Stimulated activated naive B cell treated with anti-CD40 and anti-IgM and Interleukin-4, amounts not matched to agents 10 μg/mL and 1 μg/mL and 100 μg/mL, for 72 hours (primary cell): Measurements from ENCODE around the gene HNRNPF.
"Not testable (repeated sequence)": the region's sequence is repeated elsewhere in the genome, so short reads cannot be mapped to it uniquely, and the experiment has no call there.

ENCODE experiments used
- ATAC-seq, 2 donors: fragments of 150-1000 bp; cut with Tn5 transposase; replicated peaks; 2 replicates each; pipeline ENCODE4 v1.10.0; 2021; ENCODE audit warnings: moderate library complexity in 1 of 2
- DNase-seq: peaks from one replicate; pipeline ENCODE4 v3.0.0; 2021
- H3K27ac Mint-ChIP-seq: one replicate; pipeline ENCODE4 v1.8.0; 2022; ENCODE audit warnings: mild to moderate bottlenecking, mixed read lengths
- H3K27me3 Mint-ChIP-seq, 2 donors: one replicate each; pipeline ENCODE4 v1.8.0; 2022; ENCODE audit warnings: mixed read lengths in 2 of 2
- H3K36me3 Mint-ChIP-seq, 2 donors: one replicate each; pipeline ENCODE4 v1.8.0; 2022; ENCODE audit warnings: mixed read lengths in 2 of 2, mild to moderate bottlenecking in 1 of 2
- H3K4me1 Mint-ChIP-seq, 2 donors: one replicate each; pipeline ENCODE4 v1.8.0; 2022; ENCODE audit warnings: mixed read lengths in 2 of 2, mild to moderate bottlenecking in 1 of 2
- H3K4me3 Mint-ChIP-seq, 2 donors: one replicate each; pipeline ENCODE4 v1.8.0; 2022; ENCODE audit warnings: mild to moderate bottlenecking in 2 of 2, mixed read lengths in 2 of 2, moderate library complexity in 1 of 2
- H3K9me3 Mint-ChIP-seq, 2 donors: one replicate each; pipeline ENCODE4 v1.8.0; 2022; ENCODE audit warnings: mixed read lengths in 2 of 2, mild to moderate bottlenecking in 1 of 2

HNRNPF gene

DNA sequence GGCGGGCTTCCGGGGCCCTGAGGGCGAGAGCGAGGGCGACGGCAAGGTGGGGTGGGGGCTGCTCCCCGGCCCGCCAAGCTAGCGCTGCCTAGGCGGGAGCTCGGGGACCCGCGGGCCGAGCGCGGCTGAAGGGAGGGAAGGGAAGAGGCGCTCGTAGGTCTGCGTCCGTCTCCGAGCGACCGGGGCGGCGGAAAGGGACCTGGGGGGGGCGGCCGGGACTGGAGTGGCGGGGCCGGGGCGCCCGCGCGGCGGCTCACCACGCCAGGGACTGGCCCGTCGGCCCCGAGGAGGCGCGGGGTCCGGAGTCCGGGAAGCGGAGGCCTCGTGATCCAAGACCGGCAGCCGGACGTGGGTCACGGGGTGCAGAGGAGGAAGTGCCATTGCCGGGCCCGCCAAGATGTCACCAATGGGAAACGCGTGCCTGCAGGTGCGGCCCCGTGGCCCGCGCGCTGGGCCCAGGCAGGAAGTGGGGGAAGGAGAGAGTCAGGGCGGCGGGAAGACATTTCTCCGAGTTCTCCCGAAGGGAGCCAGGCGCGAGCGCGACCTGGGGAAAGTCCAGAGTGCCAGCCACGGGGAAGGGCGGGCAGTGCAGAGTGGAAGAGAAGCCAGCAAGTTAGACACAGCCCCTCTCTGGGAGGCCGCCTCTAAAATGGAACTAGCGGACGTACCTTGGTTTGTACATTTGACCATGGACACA lies 11.9 kb downstream of the HNRNPF start:
- H3K27me3 Mint-ChIP-seq, result no peaks in the 10 kb centered on the region
- H3K4me3 Mint-ChIP-seq, result peak overlapping the region; percentile 89 to 91
- peaks cover 47 to 85% of the 10 kb centered on the region in 2 donors for H3K4me1 Mint-ChIP-seq
- H3K9me3 Mint-ChIP-seq, result no peaks in the 10 kb centered on the region
- DNase-seq (peak; percentile 85), ATAC-seq (peak; percentile 87 to 90)
- H3K36me3 Mint-ChIP-seq, result peaks cover 49 to 64% of the 10 kb centered on the region in 2 donors
- peak overlapping the region; percentile 97 for H3K27ac Mint-ChIP-seq

DNA sequence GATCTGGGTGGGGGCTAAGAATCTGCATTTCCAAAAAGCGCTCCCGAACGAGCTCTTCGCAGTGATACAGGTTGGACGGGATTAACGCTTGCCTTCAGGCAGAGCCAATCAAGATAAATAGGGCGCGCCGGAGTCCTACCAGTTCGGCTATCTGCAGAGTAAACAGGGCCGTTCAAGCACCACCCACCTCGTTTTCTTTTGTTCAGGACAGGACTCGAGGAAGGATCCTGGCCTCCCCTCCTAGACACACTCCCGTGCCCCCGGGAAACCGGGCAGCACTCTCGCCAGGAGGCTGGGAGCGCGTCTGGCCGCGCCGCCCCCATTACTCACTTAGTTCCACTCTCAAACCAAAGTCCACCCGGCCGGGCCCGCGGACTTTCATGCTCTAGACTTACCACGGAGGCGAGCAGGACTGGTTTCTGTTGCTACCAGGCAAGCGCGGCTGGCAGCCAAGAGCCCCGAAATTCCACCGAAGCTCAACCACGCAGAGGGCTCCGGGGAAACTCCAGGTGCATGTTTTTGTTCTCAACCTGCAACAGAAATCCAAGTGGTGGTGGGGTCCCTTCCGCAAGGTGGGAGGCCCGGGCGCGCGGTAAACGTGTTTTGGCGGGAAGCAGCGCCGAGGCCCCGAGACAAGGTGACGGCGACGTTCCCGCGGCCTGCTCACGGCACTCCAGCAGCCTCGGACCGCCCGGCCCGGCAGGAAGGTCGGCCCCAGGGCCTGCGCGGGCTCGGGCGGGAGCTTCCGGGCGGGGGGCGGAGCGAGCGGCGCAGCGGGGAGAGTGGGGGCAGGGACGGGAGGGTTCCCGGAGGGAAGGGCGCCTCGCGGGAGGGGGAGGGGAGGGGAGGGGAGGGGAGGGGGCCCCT lies 12.7 kb downstream of the HNRNPF start:
- Mint-ChIP-seq H3K36me3 (peaks cover 48 to 65% of the 10 kb centered on the region in 2 donors), H3K4me1 (peaks cover 46 to 84% of the 10 kb centered on the region in 2 donors), H3K9me3 (no peaks in the 10 kb centered on the region), H3K27me3 (no peaks in the 10 kb centered on the region), H3K27ac (peak overlapping the region; percentile 98), H3K4me3 (peak overlapping the region; percentile 89 to 91)
- ATAC-seq (peak; percentile 72 to 74), DNase-seq (peak; percentile 61)

DNA sequence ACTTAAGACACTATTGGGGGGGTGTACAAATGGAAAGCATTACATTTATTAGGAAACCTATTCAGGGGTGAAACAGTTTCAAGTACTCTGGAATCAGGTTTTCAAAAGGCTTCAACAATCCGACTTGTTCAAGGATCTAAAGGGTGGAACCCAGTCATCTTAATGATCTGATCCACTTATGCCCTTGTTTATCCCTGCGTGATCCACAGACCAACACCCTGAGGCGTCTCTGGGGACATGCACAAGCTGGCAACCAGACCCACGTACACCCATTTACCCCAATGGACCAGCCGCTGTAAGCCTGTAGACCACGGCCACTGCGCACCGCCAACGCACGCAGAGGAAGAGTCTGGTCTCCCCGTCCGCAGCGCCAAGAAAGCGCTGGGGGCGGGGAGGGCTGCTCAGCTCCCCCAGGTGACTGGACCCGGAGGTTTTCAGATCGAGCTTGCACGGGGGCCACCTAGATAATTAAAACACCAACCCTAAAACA lies 13.4 kb downstream of the HNRNPF start:
- Mint-ChIP-seq H3K4me3 (peak overlapping the region; percentile 89 to 91), H3K27me3 (no peaks in the 10 kb centered on the region), H3K4me1 (peaks cover 47 to 84% of the 10 kb centered on the region in 2 donors), H3K9me3 (no peaks in the 10 kb centered on the region), H3K36me3 (peaks cover 51 to 68% of the 10 kb centered on the region in 2 donors), H3K27ac (peak overlapping the region; percentile 98)
- ATAC-seq (no peak), DNase-seq (no peak)

DNA sequence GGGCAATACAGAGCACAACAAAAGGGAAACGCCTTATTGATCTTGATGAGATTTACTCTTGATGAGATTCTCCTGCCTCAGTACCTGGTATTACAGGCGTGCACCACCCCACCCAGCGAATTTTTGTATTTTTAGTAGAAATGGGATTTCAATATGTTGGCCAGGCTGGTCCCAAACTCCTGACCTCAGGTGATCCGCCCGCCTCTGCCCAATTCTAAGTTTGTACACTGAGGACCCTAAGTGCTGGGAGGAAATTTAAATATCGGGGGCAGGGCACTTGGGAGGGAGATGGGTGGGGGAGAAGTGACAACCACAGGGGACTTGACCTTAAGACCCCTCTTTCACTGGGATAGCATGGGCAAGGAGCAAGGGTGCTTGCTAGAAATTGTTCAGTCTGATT lies 14.1 kb downstream of the HNRNPF start:
- no peaks in the 10 kb centered on the region for H3K9me3 Mint-ChIP-seq
- H3K4me3 Mint-ChIP-seq, result peak overlapping the region; percentile 64 to 89
- ATAC-seq (no peak), DNase-seq (no peak)
- H3K27ac Mint-ChIP-seq, result peak overlapping the region; percentile 98
- H3K27me3 Mint-ChIP-seq, result no peaks in the 10 kb centered on the region
- peaks cover 50 to 84% of the 10 kb centered on the region in 2 donors for H3K4me1 Mint-ChIP-seq
- H3K36me3 Mint-ChIP-seq, result peaks cover 54 to 73% of the 10 kb centered on the region in 2 donors

DNA sequence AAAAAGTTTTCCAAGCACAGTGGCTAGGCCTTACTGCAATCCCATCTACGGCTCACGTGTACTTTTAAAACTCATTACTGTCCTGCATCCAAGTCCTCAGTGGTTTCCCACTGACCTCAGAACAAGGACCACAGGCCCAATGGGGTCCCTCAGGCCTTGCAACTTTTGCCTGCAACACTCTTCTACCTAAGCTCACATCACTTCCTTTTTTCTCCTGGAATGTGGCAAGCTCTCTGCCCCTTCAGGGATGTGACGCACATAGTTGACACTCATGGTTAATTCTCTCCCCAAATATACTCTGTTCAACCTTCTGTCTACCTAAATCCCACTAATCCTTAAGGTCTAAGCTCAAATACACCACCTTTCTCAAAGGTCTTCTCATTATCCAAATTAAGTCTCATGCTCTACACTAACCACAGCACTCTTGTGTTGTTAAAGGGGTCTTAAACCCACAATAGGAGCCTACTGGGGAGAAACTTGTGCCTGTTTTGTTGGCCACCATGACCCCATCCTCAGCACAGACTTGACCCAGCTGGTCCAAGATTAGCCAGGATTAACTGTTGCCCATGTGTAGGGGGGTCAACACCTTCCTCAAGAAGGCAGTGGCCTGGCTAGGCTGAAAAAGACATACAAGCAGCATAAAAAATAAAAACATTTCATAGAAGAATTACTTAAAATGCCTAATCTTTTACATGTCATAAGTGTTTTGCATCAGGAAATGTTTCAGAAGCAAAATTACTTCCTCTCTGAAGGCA lies 15.2 kb downstream of the HNRNPF start:
- ATAC-seq (no peak), DNase-seq (no peak)
- no peaks in the 10 kb centered on the region for H3K9me3 Mint-ChIP-seq
- H3K4me1 Mint-ChIP-seq, result peaks cover 48 to 86% of the 10 kb centered on the region in 2 donors
- no peaks in the 10 kb centered on the region for H3K27me3 Mint-ChIP-seq
- H3K4me3 Mint-ChIP-seq, result peak overlapping the region in 1 of 2 donors; percentile 0
- peak overlapping the region; percentile 21 for H3K27ac Mint-ChIP-seq
- peaks cover 48 to 73% of the 10 kb centered on the region in 2 donors for H3K36me3 Mint-ChIP-seq

DNA sequence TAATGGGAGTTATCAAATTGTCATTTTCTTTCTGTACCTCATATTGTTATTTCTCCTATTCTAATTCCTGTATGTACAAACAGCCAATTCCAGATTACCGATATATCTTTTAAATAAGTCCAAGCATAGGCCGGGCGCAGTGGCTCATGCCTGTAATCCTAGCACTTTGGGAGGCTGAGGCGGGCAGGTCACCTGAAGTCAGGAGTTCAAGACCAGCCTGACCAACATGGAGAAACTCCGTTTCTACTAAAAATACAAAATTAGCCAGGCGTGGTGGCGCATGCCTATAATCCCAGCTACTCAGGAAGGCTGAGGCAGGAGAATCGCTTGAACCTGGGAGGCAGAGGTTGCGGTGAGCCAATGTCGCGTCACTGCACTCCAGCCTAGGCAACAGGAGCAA lies 15.8 kb downstream of the HNRNPF start:
- Mint-ChIP-seq H3K27ac (peak overlapping the region; percentile 81), H3K4me1 (peaks cover 51 to 86% of the 10 kb centered on the region in 2 donors), H3K36me3 (peaks cover 53 to 79% of the 10 kb centered on the region in 2 donors)
- not testable (repeated sequence) for H3K4me3 Mint-ChIP-seq, ATAC-seq, H3K27me3 Mint-ChIP-seq, DNase-seq, H3K9me3 Mint-ChIP-seq

DNA sequence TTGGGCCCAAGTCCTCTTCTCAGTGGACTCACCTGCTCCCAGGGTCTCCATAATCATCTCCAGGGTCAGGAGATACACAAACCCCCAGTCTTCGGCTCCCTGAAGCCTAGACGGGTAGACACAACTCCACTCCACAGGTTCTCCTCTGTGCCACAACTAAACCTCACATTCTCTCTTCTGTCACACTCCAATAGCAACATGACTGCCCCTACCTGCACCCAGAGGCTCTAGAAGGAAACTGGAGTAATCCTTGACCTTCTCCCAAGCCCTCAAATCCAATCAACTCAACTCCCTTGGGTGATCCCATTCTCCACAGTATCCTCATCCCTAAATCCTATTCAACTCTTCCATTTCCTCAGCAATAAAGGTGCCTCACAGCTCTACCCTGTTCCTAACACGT lies 16.2 kb downstream of the HNRNPF start:
- Mint-ChIP-seq H3K4me3 (no peak overlapping the region), H3K9me3 (no peaks in the 10 kb centered on the region), H3K27me3 (no peaks in the 10 kb centered on the region), H3K36me3 (peaks cover 53 to 80% of the 10 kb centered on the region in 2 donors), H3K27ac (peak overlapping the region; percentile 81), H3K4me1 (peaks cover 47 to 86% of the 10 kb centered on the region in 2 donors)
- no peak for ATAC-seq
- no peak for DNase-seq

DNA sequence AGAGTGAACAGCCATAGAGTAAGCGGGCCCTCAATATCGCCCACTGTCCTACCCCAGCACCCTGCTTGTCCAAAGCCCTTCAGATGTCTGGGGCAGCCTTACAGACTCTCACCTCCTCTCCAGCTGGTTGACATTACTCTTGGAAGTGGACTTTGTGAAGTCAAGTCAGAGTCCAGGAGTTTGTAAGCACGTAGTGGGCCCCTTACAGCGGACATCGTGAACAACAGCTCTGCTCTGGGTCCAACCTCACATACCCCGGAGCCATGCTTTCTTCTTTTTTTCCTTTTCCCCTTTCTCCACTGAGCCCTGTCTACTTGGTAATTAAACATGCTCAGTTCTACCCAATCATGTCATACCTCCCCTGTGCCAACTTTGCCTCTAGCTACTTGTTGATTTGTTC lies 17.5 kb downstream of the HNRNPF start:
- Mint-ChIP-seq H3K4me1 (peaks cover 55 to 90% of the 10 kb centered on the region in 2 donors), H3K36me3 (peaks cover 62 to 84% of the 10 kb centered on the region in 2 donors), H3K9me3 (no peaks in the 10 kb centered on the region), H3K4me3 (no peak overlapping the region), H3K27ac (no peak overlapping the region), H3K27me3 (no peaks in the 10 kb centered on the region)
- no peak for DNase-seq
- no peak for ATAC-seq

DNA sequence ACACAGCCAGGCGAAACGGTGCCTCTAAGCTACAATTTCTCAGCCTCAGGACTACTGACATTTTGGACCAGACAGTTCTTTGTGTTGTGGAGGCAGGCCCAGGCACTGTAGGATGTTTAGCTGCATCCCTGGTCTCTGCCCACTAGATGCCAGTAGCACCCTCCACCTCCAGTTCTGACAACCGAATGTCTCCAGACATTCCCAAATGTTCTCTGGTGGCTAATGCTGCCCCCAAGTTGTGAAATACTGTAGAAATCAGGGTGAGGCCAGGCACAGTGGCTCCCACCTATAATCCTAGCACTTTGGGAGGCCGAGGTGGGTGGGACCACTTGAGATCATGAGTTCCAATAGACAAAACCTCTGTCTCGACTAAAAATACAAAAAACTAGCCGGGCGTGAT lies 18.2 kb downstream of the HNRNPF start:
- H3K27ac Mint-ChIP-seq, result no peak overlapping the region
- H3K36me3 Mint-ChIP-seq, result peaks cover 57 to 79% of the 10 kb centered on the region in 2 donors
- peak in 1 of 2 donors; percentile 42 for ATAC-seq
- peaks cover 51 to 86% of the 10 kb centered on the region in 2 donors for H3K4me1 Mint-ChIP-seq
- H3K4me3 Mint-ChIP-seq, result no peak overlapping the region
- DNase-seq, result no peak
- H3K27me3 Mint-ChIP-seq, result no peaks in the 10 kb centered on the region
- H3K9me3 Mint-ChIP-seq, result no peaks in the 10 kb centered on the region

DNA sequence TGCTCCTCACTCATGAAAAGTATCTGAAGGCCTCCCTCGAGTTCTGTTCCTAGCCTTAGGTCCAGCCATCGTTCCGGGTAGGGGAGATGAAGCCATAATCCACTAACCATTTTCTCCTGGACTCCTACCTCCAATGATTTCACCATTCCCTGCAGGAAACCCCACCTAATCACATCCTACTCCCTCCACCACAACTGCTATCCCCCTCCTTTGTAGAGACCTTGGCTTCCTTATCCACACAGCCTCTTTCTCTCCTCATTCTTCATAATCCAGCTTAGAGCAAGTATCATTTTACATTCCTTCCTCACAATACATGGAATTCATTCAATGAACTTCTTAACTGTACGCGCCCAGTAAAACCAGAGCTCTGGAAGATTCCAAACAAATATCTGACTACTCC lies 18.7 kb downstream of the HNRNPF start:
- H3K9me3 Mint-ChIP-seq, result no peaks in the 10 kb centered on the region
- H3K27me3 Mint-ChIP-seq, result no peaks in the 10 kb centered on the region
- no peak for ATAC-seq
- no peak overlapping the region for H3K4me3 Mint-ChIP-seq
- peaks cover 57 to 74% of the 10 kb centered on the region in 2 donors for H3K36me3 Mint-ChIP-seq
- H3K27ac Mint-ChIP-seq, result peak overlapping the region; percentile 37
- DNase-seq, result no peak
- peaks cover 49 to 84% of the 10 kb centered on the region in 2 donors for H3K4me1 Mint-ChIP-seq

DNA sequence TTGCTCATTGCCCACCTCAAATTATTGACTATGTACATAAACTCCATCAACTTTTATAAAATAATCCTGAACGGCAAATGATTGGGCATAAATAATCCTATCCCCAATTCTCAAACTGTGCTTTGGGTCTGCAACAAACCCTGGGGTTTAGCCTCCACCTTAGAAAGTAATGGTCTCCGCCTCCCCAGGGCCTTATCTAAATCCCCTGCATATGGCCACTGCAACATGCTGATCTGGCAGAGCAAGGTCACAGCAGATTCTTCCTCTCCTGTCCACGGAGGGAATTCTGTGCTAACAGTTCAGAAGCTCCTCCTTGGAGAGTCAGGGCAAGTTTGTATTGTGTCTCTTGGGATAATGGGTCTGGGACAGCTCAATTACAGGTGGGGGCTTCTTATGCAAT lies 19.1 kb downstream of the HNRNPF start:
- H3K27ac Mint-ChIP-seq, result peak overlapping the region; percentile 16
- ATAC-seq (no peak), DNase-seq (no peak)
- no peak overlapping the region for H3K4me3 Mint-ChIP-seq
- peaks cover 49 to 79% of the 10 kb centered on the region in 2 donors for H3K4me1 Mint-ChIP-seq
- no peaks in the 10 kb centered on the region for H3K9me3 Mint-ChIP-seq
- H3K27me3 Mint-ChIP-seq, result no peaks in the 10 kb centered on the region
- H3K36me3 Mint-ChIP-seq, result peaks cover 54 to 73% of the 10 kb centered on the region in 2 donors

DNA sequence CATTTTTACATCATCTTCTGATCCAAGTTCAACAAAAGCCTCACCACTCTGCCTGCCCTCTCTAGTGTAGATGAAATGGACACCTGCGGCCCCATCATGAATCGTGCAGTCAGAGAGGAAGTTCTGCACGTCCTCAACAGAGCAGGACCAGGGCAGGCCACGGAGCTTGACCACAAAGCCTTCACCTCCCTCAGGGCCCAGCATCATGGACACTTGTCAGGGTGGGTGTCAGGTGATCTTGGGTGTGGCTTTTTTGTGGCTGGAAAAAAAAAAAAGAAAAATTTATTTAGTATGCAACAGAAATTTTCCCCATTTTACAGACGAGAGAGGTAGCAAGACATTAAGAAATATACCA lies 21.3 kb downstream of the HNRNPF start:
- Mint-ChIP-seq H3K4me3 (no peak overlapping the region), H3K9me3 (no peaks in the 10 kb centered on the region), H3K27ac (peak overlapping the region; percentile 93), H3K36me3 (peaks cover 52 to 65% of the 10 kb centered on the region in 2 donors), H3K27me3 (no peaks in the 10 kb centered on the region), H3K4me1 (peaks cover 39 to 63% of the 10 kb centered on the region in 2 donors)
- ATAC-seq (peak in 1 of 2 donors; percentile 65), DNase-seq (no peak)

DNA sequence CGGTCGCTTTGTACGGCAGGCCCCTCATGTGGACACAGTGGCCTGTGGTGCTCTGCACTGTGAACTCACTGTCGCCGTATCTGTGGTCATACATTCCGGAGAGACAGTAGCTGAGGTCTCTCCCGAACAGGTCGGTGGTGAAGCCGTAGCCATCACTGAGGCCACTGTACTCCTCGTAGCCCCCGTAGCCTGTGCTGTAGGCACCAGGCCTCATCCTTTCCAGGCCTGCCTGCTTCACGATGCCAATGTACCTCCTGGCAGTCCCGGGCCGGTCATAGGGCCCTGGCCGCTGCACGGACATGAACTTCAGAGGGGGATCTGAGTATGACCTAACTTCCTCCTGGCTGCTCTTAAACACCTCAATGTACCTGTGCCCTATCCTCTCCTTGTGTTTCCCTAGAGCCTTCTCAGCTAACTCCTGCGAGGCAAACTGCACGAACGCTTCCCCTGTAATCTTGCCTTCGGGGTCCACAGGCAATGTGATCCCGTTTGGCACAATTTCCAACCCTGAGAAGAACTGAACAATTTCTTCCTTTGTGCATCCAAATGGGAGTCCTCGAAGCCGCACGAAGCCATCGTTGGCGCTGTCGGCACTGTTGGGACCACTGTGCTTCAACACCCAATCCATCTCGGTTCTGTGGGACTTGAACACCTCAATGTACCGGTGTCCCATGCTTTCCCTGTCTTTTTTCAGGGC lies 21.9 kb downstream of the HNRNPF start:
- Mint-ChIP-seq H3K4me1 (peaks cover 37 to 58% of the 10 kb centered on the region in 2 donors), H3K27ac (peak overlapping the region; percentile 93), H3K4me3 (no peak overlapping the region), H3K9me3 (no peaks in the 10 kb centered on the region), H3K27me3 (no peaks in the 10 kb centered on the region), H3K36me3 (peaks cover 47 to 60% of the 10 kb centered on the region in 2 donors)
- ATAC-seq (no peak), DNase-seq (no peak)
